ENCODE data around the gene AVP. TPM values are rescaled to one million over a fixed set of nuclear protein-coding genes. Genes with fewer than 3 reads are reported as not detected.

The AVP gene
- total and polyA plus RNA-seq, 2 of the 13 experiments (the other 11 are each of a cell fraction or from before 2014, with no cell fraction given) = 0.12 TPM; not detected in 1

GRCh38 chr20:3046677-3047462 lies 37.7 kb downstream of the AVP start (continued):
- TF ChIP-seq ZXDC (CRISPR knock-in tag; IDR thresholded peaks at IDR 0.05) = no peak
- TF ChIP-seq IRX3 (CRISPR knock-in tag; IDR thresholded peaks at IDR 0.05; ENCODE audit: borderline replicate concordance, low read depth) = no peak
- TF ChIP-seq ZNF580 (CRISPR knock-in tag; IDR thresholded peaks at IDR 0.05; ENCODE audit: borderline replicate concordance, low read depth) = no peak
- no peak for TF ChIP-seq DMAP1 (CRISPR knock-in tag; IDR thresholded peaks at IDR 0.05)
- TF ChIP-seq ZNF18 (CRISPR knock-in tag; IDR thresholded peaks at IDR 0.05; ENCODE audit: insufficient replicate concordance) = no peak
- no peak for TF ChIP-seq FOXP1 (IDR thresholded peaks at IDR 0.05)
- TF ChIP-seq FOXP1 (CRISPR knock-in tag; IDR thresholded peaks at IDR 0.05) = no peak
- TF ChIP-seq SP2 (CRISPR knock-in tag; IDR thresholded peaks at IDR 0.05) = no peak; the same call in 1 of the 2 replicates
- TF ChIP-seq KDM3A (CRISPR knock-in tag; IDR thresholded peaks at IDR 0.05; ENCODE audit: low read depth) = no peak
- TF ChIP-seq TARDBP (CRISPR knock-in tag; IDR thresholded peaks at IDR 0.05) = no peak; the same call in 1 of the 2 replicates
- no peak for TF ChIP-seq GZF1 (CRISPR knock-in tag; IDR thresholded peaks at IDR 0.05)
- TF ChIP-seq RARA (CRISPR knock-in tag; IDR thresholded peaks at IDR 0.05) = no peak; the same call in 1 of the 2 replicates
- TF ChIP-seq HDAC1 (CRISPR knock-in tag; IDR thresholded peaks at IDR 0.05) = 0 out of 2 replicates have a peak, but pooled peaks have one; percentile 33
- 0 out of 2 replicates have a peak, but pooled peaks have one; percentile 17 for TF ChIP-seq HNRNPL (IDR thresholded peaks at IDR 0.05; ENCODE audit: low read depth, low read length)
- TF ChIP-seq BCLAF1 (IDR thresholded peaks at IDR 0.05) = no peak
- TF ChIP-seq MTA1 (CRISPR knock-in tag; IDR thresholded peaks at IDR 0.05; ENCODE audit: borderline replicate concordance) = no peak
- no peak for TF ChIP-seq ZNF549 (CRISPR knock-in tag; IDR thresholded peaks at IDR 0.05)
- no peak for TF ChIP-seq DMTF1 (CRISPR knock-in tag; IDR thresholded peaks at IDR 0.05)
- no peak for TF ChIP-seq ZNF510 (CRISPR knock-in tag; IDR thresholded peaks at IDR 0.05; ENCODE audit: low read depth)
- TF ChIP-seq NONO (IDR thresholded peaks at IDR 0.05) = no peak
- no peak for TF ChIP-seq NONO (CRISPR knock-in tag; conservative IDR thresholded peaks at IDR 0.05)

Data from HepG2 (cell line).